ENCODE measurements around the gene CDK5R2.

DNA sequence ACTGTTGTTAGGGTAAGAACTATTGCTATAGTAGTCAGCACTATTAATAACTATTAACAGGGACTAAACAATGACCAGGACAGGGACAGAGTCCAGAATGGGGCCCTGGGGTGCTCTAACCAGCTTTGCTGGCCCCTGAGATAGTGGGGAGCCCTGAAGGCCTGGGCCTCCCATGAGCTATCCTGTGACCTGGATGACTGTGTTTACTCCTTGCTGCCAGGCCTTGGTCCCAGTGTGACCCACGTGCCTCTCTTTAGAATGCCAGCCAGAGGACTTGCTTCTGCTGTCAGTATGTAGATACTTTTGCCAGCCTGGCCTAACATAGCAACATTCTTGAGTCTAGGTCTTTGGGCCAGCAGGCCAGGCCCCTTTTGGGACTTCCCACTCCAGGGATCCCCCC lies 11.4 kb downstream of the CDK5R2 start:
- TF ChIP-seq POLR2AphosphoS5 (IDR thresholded peaks at IDR 0.05) = no peak
- no peak for TF ChIP-seq EP300 (IDR thresholded peaks at IDR 0.05)
